ENCODE results near the gene GBX1.

The GBX1 gene

GRCh38 chr7:151173386-151174245, 6.1 kb upstream of the GBX1 start:
- DNase-seq (ENCODE audit: low read depth in 2 of 2): no peak

- DNase-seq (ENCODE audit: low read depth in 2 of 2): peak; percentile 45 to 61
Measured at GRCh38 chr7:151172273-151173141, 5.0 kb upstream of the GBX1 start.

GRCh38 chr7:151168787-151169162, 1.3 kb upstream of the GBX1 start:
- DNase-seq (ENCODE audit: low read depth in 2 of 2): no peak

- DNase-seq (ENCODE audit: low read depth in 2 of 2): peak; percentile 3 to 36
Measured at GRCh38 chr7:151168003-151168786, 701 bp upstream of the GBX1 start.

- no peak for DNase-seq (ENCODE audit: low read depth in 2 of 2)
Measured at GRCh38 chr7:151166629-151167196, 781 bp downstream of the GBX1 start.

- DNase-seq (ENCODE audit: low read depth in 2 of 2): no peak
Measured at GRCh38 chr7:151161757-151162156, 5.7 kb downstream of the GBX1 start.

GRCh38 chr7:151157645-151158329, 9.7 kb downstream of the GBX1 start:
- DNase-seq (ENCODE audit: low read depth in 2 of 2): no peak

GRCh38 chr7:151152643-151153513, 14.6 kb downstream of the GBX1 start:
- DNase-seq (ENCODE audit: low read depth in 2 of 2): no peak

- no peak for DNase-seq (ENCODE audit: low read depth in 2 of 2)
Measured at GRCh38 chr7:151150388-151150787, 17.1 kb downstream of the GBX1 start.

GRCh38 chr7:151148319-151149259, 18.9 kb downstream of the GBX1 start:
- no peak for DNase-seq (ENCODE audit: low read depth in 2 of 2)

- no peak for DNase-seq (ENCODE audit: low read depth in 2 of 2)
Measured at GRCh38 chr7:151146761-151147160, 20.7 kb downstream of the GBX1 start.

GRCh38 chr7:151144387-151144786, 23.1 kb downstream of the GBX1 start:
- no peak for DNase-seq (ENCODE audit: low read depth in 2 of 2)

- DNase-seq (ENCODE audit: low read depth in 2 of 2): no peak
Measured at GRCh38 chr7:151143261-151144015, 24.1 kb downstream of the GBX1 start.

- DNase-seq (ENCODE audit: low read depth in 2 of 2): no peak
Measured at GRCh38 chr7:151142686-151143040, 24.8 kb downstream of the GBX1 start.

GRCh38 chr7:151141855-151142685, 25.4 kb downstream of the GBX1 start:
- DNase-seq (ENCODE audit: low read depth in 2 of 2): no peak

- DNase-seq (ENCODE audit: low read depth in 2 of 2): no peak
Measured at GRCh38 chr7:151141311-151141854, 26.1 kb downstream of the GBX1 start.

GRCh38 chr7:151140826-151141225, 26.7 kb downstream of the GBX1 start:
- DNase-seq (ENCODE audit: low read depth in 2 of 2): no peak
